ENCODE results near the gene FASLG. TPM values are rescaled to one million over a fixed set of nuclear protein-coding genes. Genes with fewer than 3 reads are reported as not detected.
A peak's percentile ranks its signal among the peaks of the same experiment; 100 is the strongest.

FASLG gene
- total RNA-seq, 1 donor from 2014 or later: not detected

DNA sequence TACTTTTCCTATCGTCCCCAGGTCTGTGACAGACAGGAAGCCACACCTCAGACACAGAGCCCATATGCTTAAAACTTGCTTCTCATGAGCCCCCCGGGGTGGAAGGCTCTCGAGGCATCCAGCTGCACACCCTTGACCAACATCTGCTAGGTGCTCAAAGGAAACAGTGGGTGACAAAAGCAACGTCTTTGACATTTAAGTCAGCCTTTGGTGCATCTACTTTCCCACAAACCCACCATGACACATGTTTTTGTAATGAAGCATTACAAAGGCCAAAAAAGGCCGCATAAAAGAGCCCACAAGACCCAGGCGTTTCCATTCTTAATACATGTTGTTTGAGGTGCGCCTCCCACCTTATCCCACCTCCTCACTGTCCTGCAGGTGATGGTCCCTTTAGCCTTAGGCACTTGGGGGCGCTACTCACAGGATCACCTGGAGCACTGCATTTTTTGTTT is 11.8 kb upstream of the FASLG start:
- no peak for ATAC-seq

DNA sequence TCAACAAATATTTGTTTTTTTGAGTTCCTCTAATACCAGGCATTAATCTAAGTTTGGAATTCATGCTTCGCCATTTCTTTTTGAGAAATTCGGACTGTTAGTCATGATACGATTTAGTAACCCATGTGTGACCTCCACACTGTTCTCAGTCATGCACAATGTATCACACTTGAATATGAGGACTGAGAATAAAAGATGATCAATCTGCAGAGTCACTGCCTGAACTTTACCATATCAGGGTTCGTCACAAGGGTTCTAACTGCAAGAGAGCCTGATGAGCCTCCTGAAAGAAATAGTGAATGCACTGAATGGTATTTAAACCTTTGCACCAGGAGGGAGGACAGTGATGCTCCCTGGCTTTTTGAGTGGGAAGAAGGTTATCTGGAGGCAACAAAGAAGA is 10.9 kb upstream of the FASLG start:
- no peak for ATAC-seq

DNA sequence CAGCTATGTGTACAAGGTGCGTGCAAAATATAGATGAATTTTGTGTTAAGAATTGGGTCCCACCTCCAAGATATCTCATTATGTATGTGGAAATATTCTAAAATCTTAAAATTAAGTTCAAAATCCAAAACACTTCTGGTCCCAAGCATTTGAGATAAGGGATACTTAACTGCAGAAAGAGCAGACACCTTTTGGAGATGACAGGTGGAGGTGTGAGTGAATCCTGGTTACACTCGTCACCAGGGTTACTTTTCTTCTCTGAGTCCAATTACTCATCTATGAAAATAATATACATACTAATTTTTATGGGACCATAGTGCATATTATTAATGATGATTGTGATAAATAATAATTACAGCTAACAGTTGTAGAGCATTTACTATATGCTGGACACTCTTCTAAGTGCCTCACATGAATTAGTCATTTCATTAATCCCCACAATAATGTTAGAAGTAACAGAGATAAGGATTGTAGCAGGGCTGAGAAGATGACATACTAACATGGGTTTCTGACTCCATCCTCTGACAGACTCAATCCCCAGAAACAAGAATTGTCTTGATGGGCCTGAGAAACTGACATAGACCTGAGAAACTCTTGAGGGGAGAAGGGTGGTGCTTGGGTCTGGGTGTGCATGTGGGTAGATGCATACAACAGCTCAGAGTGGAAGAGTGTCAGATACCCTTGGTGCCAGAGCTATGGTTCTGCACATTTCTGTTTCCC is 8.3 kb upstream of the FASLG start:
- ATAC-seq: no peak

DNA sequence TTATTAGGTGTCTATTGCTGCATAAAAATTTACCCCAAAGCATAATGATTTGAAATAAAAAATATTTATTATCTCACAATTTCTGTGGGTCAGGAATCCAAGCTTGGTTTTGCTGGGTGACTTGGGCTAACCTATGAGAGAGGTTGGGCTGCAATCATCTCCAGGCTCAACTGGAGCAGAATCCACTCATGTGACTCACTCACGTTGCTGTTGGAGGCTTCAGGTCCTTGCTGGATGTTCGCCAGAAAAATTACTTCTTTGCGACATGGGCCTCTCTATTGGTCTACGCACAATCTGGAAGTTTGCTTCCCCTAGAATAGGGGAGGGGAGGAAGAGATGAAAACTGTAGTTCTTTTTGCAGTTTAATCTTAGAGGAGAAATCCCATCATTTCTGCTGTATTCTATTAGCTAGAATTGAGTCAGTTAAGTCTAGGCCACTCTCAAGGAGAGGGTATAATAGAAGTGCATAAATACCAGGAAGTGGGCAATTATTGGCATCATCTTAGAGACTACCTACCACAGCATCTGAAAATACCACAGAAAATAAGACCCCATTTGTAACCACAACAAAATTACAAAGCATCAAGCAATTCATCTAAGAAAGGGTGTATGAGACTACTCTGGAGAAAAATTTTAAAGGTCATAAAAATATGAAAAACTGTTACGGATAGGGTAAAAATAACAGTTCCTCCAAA is 5.7 kb upstream of the FASLG start:
- no peak for ATAC-seq

DNA sequence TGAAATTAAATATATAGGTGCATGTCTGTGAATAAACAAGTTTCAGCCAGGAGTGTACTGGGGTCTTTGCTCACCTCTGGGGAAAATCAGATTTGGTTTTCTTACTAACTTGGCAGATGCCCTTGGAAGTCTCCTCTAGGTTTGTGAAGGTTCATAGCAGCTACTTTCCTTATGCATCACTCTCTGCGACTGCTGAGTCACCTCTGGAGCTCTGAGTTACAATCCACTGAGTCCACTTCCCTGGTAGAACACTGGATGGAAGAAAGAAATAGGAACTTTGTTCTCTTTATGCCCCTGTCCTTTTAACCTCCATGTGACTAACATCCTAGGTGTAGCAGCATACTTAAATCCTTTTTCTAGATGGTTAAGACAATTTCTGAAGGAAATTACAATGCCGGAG is 4.4 kb upstream of the FASLG start:
- no peak for ATAC-seq

DNA sequence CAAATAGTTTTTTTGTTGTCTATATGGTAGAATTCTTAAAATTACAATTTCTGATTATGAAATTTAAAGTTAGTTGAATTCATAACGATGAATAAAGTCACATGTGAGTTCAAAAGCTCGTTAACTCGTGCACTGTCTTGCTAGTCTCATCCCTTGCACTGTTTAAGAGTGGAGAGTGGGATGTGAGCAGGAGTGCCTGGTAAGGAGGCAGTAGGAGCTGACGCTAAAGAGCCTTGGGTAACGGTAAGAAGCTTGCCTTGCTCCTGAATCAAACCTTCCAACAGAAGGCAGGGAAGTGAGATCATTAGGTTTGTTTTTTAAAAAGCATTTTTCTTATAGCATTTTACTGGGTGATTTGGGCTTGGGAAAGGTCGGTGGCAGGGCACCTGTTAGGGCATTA is 2.3 kb upstream of the FASLG start:
- ATAC-seq: no peak

DNA sequence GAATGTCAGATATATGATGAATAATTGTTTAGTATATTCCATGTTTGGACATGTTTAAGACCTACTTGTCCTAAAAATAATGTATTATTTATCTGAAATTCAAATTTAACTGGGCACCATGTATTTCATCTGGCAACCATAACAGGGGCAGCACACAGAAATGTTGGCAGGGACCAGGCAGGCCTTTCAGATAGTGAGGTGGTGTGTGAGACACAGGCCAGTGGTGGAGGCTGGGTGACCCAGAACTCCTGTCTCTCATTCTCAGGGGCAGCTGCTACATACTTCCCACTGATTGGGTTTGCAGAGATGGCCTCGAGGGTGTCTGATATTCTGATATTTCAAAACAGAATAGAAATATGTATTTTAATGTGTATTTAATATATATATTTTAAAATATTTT is 1.3 kb upstream of the FASLG start:
- ATAC-seq: no peak

DNA sequence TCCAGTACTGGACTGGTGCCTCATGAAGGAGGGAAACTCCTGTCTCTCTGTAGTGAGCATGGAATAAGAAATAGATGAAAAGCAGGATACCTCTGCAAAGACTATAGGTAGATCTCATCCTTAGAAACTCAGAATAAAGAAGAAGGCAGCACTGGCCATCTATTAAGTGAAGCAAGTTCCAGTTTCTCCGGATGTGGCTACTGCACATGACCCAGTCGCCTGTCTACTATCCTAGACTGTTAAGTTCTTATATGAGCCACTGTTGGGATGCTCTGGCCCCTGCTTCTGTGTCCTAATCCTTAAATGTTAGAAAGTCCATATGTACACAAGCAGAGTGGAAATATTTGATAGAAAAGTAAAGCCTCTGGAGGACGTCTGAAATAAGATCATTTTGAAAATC is 2.2 kb downstream of the FASLG start:
- ATAC-seq: no peak

DNA sequence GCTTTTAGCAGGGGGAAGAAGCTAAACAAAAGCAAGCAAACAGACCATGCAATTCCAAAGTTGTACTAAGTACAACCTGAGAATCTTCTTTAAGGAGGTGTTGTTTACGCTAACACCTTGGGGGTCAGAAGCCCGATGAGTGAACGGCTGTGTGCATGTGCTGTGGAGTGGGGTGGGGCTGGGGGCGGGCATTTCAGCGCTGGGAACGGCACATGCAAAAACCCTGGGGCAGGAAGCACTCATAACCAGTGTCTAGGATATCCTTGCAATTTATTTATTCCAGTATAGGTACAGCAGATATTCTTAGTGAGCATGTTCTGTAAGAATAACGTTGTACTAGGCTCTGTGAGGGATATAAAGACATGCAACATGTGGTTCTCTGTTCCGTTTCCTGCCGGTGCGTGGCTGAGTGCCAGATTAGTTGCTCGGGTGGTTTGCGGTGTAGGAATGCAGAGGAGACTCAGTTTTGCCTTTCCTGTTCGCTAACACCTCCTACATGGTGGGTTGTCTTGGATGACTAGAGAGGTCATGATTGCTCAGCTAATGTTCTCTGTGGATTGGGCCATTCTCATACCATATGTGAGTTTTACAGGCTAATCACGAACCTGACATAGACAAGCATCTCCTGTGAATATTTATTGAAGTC is 3.7 kb downstream of the FASLG start:
- peak; percentile 57 for ATAC-seq

DNA sequence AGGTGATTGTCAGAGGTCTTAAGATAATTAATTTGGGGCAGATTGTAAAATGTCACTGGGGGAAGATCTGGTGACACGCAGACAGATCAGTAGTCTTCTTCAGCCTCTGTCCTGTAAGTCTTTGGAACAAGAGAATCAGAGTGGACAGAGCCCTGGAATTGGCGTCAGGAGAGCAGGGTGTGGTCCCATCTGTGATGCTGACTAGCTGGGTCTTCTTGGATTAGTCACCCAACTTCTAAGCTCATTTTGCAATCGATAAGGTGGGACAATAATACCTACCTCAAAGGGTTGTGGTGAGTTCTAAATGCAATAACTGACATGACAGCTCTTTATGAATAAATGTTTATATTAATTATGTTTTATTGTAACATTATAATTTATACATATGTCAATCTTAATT is 4.8 kb downstream of the FASLG start:
- no peak for ATAC-seq

DNA sequence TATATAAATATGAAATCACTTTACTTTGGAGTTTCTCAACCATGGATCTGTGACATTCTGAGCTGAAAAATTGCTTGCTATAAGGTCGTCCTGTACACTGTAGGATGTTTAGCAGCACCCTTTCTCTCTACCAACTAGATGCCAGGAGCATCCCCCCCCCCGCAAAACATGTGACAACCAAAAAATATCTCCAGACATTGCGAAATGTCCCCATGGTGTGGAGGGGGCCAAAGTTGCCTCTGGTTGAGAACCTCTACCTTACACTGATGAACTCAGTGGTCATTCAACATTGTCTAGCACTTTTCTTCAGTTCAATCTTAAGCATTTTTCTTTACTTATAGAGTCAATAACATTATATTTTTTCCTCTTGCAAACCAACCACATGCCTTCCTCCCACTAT is 9.2 kb downstream of the FASLG start:
- no peak for ATAC-seq

DNA sequence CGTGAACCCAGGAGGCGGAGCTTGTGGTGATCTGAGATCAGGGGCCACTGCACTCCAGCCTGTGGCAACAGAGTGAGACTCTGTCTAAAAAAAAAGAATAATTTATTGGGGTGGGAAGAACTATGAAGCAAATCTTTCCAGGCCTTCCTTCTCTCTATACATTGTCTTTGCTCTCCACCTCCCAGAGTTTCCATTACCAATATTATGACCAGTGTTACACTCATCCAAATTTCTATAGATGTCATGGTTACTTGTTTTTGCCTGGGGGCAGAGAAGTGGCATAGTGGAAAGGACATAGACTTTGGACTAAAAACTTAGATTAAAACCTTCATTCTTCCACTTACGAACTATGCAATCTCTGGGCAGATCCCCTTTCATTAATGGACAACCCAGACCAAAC is 10.1 kb downstream of the FASLG start:
- ATAC-seq: no peak

DNA sequence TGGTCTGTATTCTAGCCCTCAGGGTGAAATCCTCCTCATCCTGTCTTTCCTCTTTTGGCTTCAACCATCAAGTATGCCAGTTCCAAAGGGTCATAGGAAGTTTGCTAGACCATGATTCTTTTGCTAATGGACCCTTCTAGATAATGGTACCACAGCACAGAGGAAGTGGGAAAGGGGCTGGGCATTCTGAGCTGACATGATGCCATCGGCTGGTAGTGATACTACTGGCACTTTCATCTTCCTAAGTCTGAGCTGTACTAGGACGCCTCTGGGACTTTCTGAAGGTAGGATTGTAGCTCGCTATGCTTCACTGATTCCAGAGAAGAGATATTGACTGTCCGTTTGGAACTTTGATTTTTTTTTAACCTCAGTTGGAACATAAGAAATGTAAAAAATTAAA is 11.4 kb downstream of the FASLG start:
- no peak for ATAC-seq

DNA sequence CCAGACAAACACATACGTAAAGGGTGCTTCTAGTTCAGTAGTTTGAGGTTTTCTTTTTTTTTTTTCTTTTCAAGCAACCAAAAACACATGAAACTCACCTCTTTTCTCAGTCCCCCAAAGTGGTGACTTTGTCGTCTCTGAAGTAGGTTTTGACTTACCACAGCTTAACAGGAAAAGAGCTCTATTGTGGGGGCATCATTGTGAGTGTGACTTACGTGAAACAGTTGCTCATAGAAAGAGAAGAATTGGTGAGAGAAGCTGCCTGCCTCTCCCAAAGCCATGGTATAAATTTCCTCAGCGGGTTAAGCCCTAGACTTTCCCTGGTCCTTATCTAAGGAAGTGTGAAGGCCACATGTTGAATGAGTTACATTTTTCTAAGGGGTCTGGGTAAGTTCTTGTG is 11.9 kb downstream of the FASLG start:
- ATAC-seq: no peak

DNA sequence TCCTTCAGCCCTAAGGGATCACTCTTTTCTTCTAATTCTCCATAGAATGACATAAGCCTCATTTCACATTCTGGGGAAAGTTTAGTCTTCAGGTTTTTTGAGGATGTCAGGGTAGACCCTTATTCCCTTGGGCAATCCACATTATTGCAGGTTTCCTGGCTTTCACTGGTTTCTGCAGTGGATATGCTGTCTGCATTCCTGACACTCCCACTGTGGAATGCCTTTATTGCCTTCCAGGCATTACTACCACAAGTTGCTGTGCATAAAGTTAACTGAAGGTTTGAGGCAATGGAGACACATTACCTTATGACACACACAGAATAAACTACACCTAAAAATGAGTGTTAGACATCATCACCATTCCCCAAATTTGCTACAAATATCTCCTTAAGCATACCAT is 12.7 kb downstream of the FASLG start:
- ATAC-seq: no peak

DNA sequence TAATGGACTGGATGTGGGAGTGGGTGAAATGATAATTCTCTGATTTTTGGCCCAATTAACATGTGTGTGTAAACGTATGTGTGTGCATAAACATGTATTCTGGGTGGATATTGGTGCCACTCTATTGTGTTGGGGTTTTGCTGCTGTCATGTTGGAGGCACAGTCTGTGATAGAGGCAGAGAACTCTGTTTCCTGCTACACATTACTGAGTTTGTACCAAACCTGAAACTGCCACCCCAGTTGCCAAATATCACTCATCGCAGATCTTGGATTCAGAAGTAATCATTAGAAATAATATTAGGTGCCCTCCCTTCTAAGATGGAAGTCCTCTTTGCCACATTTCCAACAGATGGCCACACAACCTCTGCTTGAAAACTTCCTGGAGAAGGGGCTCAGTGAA is 13.8 kb downstream of the FASLG start:
- no peak for ATAC-seq

DNA sequence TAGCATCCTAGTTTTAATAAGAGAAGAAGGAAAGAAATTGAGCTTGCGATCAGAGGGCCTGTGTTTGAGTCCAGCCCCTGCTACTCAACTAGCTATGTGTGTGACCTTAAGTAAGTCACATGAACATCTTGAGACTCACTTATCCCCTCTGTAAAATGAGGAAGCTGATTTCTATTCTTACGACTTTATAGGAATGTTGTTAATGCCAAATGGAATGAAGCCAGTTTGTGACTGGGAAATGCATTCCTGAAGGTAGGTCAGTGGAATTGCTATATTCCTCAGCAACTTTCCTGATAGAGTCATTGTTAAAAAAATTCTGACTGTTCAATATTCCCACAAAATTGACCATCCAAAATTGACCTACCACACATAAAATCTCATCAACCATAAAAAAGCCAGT is 14.9 kb downstream of the FASLG start:
- ATAC-seq: no peak

DNA sequence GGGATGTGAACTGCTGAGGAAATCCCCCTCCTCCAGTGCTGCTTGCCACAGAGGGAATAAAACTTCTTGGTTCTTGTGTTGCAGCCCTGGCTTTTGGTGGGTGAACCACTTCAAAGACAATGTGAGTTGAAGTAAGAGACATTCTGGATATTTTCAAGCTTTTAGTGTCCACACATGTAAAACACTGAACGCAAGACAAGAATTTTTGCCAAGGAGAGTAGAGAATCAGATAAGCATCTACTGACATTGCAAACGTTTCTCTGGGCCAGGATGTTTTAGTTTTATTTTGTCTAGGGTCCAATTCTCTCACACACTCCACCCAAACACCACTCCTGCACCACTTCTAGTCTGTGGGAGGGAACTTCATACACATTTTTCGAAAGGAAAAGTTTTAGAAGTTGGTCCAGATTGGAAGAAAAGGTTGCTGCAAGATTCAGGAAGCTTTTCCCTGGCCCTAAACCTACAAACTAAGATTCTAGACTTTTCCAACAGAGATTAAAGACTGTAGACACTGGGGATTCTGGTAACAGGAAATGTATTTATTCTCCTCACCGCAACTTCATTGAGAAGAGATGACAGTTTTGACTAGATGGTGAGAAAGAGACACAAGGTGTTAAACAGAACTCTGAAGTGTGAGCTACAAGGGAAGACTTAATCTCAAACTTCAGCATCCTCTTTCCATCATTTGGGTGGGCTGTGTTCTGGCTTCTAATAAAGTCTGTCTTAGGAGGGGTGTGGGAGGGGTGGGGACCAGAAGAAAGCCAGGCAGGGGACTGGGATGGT is 16.1 kb downstream of the FASLG start:
- no peak for ATAC-seq

DNA sequence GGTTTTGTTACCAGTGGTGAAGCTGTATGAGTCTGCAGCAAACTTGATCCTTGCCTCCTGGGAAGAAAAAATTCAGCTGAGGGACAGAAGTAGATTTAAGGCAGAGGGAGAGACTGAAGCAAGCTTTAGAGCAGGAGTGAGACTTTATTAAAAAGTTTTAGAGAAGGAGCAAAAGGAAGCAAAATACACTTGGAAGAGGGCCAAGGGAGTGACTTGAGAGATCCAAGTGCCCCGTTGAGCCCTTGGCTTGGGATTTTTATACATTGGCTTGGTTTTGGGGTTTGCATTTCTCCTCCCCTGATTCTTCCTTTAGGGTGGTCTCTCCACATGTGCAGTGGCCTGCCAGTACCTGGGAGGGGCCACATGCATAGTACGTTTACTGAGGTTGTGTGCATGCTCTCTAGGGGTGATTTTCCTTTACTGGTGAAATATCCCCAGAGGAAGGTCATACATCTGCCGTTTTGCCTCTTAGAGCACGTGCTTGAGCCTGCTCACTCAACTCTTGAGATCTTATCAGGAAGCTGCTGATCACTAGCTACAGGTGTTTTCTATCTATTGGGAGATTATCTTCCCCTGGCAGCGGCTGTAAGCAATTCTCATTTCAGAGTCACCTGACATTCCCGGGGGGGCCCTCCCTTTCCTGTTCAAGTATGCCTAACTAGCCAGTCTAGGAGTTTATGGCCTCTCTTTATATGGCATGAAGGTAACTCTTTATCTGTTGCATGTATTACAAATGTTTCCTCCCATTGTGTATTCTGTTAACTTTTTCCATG is 20.3 kb downstream of the FASLG start:
- ATAC-seq: no peak

DNA sequence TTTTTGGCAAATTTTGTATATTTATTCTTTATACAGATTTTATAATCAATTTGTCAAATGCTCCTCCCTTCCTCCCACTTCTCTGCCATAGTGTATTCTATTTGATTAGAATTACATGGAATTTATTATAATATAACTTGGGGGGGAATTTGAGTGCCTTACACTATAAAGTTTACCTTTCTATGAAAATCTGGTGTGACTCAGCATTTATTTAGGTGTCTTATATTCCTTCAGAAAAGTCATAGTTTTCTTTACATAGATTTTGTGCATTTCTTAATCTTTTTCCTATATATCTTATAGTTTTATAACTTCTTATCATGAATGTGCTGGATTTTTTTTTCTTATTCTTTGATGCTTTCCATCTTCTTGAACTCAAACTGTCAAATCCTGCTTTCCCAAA is 21.3 kb downstream of the FASLG start:
- no peak for ATAC-seq

DNA sequence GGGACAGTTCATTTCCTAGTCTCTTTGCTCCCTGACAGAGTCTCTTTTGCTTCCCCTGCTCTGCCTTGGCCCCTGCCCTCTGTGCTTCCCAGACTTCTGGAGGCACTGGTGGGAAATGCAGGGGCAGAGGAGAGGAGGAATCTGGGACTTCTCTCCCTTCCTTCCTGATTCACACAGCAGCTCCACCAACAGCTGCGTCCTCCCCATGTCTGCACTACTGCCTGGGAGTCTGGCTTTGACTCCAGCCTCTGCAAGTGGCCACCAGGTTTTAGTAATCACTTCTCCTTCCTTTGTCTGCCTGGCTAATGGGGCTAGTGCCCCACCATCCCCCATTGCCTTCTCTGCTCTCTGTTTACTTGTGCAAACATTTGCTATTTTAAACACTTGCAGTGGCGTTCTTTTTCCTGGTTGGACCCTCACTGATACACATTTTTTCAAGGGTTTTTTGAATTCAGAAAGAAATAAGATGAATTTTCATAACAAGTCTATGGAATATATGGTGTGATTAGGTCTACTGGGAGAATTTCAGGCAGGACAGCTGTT is 21.9 kb downstream of the FASLG start:
- no peak for ATAC-seq

DNA sequence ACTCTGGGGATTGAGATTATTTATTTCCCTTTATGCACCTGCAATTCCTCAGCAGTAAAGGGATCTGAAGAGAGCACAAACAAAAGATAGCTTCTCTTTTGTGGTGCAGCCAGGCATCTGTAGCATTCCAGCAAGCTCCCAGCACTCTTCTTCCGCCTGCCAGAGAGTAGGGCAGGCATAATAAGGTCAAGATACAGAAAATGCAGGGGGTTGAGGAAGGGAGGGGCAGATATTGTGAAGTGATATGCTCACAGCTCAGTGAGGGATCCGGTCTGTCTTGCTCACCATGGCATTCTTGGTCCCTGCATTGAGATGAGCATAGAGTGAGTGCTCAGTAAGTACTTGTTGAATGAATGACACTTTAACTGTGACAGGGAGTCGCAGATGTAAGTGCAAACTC is 23.9 kb downstream of the FASLG start:
- no peak for ATAC-seq

Measured in esophagus mucosa (tissue), 1 donor.